KG1 (cell line): Measurements from ENCODE around the gene LRP1.
A peak's percentile ranks its signal among the peaks of the same experiment; 100 is the strongest.

Source experiments
- DNase-seq: peaks from one replicate; lab custom pipeline; 2025; lab: John Stamatoyannopoulos, UW

LRP1 gene

GRCh38 chr12:57175428-57176138 is 47.3 kb downstream of the LRP1 start:
- DNase-seq = no peak

- DNase-seq = no peak
These were observed 47.8 kb downstream of the LRP1 start for GRCh38 chr12:57176139-57176477.

- no peak for DNase-seq
These were observed 48.6 kb downstream of the LRP1 start for GRCh38 chr12:57176846-57177245.

GRCh38 chr12:57177354-57177753 is 49.1 kb downstream of the LRP1 start:
- no peak for DNase-seq

DNA sequence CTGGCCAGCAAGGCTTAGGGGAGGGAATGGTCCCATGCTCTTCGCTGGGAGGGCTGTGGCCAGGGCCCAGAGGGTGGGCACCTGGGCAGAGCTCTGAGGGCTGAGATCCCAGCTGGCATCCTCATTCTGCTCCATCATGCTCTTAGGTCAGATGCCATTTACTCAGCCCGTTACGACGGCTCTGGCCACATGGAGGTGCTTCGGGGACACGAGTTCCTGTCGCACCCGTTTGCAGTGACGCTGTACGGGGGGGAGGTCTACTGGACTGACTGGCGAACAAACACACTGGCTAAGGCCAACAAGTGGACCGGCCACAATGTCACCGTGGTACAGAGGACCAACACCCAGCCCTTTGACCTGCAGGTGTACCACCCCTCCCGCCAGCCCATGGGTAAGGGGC is 49.9 kb downstream of the LRP1 start:
- DNase-seq = no peak

DNA sequence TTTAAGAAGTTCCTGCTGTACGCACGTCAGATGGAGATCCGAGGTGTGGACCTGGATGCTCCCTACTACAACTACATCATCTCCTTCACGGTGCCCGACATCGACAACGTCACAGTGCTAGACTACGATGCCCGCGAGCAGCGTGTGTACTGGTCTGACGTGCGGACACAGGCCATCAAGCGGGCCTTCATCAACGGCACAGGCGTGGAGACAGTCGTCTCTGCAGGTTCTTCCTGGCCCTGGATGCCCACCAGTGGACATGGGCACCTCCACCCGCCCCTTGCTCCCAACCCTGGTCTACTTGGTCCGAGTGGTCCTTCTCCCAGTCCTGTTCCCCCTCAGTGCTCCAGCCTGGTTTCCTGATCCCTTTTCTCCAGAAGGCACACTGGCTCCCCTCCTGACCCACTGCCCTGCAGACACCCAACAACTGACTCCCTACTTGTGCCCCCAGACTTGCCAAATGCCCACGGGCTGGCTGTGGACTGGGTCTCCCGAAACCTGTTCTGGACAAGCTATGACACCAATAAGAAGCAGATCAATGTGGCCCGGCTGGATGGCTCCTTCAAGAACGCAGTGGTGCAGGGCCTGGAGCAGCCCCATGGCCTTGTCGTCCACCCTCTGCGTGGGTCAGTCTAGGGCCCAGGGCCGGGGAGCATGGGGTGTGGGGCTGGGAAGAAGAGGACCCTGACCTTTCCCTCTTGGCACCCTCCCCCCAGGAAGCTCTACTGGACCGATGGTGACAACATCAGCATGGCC is 51.2 kb downstream of the LRP1 start:
- no peak for DNase-seq

GRCh38 chr12:57180321-57180989 is 52.2 kb downstream of the LRP1 start:
- DNase-seq = no peak

GRCh38 chr12:57181072-57181471 is 52.8 kb downstream of the LRP1 start:
- no peak for DNase-seq

DNA sequence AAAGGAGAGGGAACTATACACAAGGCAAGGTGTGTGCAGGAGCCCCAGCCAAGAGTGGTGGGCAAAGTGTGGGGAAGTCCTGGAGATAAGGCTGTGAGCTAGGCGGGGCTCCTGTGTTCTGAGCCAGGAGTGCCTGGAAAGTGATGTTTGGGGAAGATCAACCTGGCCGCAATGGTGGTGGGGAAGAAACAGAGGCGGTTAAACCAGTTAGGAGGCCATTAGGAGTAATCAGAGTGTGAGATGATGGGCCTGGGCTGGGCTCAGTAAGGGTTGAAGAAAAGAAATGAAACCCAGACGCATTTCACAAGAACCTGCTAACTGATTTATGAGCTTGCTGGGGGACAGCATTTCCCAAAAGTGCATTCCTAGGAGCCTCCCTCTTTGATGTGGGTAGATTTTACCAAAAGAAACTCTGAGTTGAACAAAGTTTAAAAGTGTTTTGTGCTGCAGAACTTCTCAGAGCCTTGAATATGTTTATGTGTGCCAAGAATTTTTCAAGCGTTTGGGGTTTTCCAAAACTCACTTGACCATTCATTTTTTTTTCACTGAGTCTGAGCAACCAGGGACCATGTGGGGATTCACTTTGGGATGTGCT is 53.4 kb downstream of the LRP1 start:
- no peak for DNase-seq

DNA sequence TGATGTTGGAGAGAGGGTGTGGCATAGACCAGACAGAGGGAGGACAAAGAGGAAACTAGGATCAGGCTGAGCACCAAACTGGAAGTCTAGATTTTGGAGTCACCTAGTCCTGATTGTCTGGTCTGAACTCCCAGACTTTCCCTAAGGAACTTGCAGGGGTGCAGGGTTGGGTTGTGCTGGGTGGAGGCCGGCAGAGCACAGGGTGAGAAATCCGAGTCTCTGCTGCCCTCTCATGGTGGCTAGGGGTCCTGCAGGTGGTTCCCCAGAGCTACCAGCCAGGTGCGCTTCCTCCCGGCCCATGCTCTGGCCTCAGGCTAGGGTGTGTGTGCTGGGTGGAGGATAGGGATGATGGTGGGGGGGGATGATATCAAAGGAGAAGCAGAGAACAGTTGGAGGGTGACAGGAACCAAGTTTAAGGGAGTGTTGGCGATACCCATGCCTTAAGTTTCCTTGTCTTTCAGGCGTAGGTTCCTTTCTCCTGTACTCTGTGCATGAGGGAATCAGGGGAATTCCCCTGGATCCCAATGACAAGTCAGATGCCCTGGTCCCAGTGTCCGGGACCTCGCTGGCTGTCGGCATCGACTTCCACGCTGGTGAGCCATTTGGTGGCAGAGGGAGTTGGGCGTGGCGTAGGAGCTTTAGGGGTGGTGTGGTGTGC is 54.8 kb downstream of the LRP1 start:
- peak; percentile 48 for DNase-seq

DNA sequence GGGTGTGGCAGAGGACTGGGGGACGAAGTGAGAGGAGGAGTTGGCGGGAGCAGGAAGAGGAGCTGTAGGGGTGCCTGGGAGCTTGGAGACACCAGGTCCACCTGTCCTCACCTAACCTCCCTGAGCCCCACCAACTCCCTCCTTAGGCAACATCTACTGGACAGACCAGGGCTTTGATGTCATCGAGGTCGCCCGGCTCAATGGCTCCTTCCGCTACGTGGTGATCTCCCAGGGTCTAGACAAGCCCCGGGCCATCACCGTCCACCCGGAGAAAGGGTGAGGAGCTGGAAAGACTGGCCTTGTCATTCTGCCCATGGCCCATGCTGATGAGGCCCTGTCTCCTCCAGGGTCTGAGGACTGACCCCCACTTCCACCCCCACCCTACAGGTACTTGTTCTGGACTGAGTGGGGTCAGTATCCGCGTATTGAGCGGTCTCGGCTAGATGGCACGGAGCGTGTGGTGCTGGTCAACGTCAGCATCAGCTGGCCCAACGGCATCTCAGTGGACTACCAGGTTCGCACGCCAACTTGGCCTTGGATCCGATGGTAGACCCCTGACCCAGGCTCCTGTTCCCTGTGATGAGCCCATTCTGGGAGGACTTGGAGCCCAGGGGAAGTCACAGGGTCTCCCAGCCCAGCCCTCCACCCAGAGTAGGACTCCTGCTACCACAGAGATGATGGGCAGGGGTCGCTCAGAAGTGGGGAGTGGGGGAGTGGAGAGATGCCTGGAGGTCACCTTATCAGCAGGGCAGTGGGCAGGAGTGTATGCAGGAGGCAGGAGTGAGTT is 55.8 kb downstream of the LRP1 start:
- no peak for DNase-seq

DNA sequence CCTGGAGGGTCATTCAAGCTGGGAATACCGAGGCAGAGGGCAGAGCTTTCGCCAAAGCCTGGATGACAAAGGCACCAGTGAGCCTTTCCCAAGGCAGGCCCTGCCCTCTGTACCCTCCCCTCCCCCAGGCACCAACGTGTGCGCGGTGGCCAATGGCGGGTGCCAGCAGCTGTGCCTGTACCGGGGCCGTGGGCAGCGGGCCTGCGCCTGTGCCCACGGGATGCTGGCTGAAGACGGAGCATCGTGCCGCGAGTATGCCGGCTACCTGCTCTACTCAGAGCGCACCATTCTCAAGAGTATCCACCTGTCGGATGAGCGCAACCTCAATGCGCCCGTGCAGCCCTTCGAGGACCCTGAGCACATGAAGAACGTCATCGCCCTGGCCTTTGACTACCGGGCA is 57.1 kb downstream of the LRP1 start:
- no peak for DNase-seq

- DNase-seq = no peak
These were observed 57.7 kb downstream of the LRP1 start for GRCh38 chr12:57185906-57186508.

GRCh38 chr12:57187222-57188089 is 59.2 kb downstream of the LRP1 start:
- no peak for DNase-seq

DNA sequence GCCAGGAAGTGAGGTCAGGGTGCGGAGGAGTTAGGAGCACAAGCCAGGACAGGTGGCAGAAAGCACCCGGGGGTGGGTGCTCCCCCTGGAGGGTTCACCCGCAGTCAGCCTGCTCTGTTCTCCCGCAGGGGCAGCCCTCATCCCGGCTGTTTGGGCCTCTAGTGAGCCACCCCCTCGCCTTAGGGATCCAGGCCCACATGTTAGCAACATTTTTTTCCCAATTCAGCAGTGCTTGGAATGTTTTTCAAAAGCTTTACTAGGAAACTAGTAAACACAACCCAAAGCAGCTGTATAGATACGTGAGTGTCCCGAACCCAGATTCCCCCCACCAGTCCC is 59.8 kb downstream of the LRP1 start:
- no peak for DNase-seq

- no peak for DNase-seq
These were observed 61.8 kb downstream of the LRP1 start for GRCh38 chr12:57190037-57190436.

- no peak for DNase-seq
These were observed 62.5 kb downstream of the LRP1 start for GRCh38 chr12:57190821-57191220.

DNA sequence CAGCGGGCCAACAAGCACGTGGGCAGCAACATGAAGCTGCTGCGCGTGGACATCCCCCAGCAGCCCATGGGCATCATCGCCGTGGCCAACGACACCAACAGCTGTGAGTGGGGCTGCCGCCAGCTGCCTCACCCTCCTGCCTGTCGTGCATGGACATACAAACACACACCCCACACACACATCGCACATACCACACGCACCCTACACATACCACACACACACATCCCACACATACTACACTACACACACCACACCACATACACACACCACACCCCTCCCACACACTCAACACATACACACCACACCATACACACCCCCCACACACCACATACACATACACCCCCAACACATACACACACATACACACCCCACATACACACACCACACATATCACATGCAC is 63.1 kb downstream of the LRP1 start:
- no peak for DNase-seq

DNA sequence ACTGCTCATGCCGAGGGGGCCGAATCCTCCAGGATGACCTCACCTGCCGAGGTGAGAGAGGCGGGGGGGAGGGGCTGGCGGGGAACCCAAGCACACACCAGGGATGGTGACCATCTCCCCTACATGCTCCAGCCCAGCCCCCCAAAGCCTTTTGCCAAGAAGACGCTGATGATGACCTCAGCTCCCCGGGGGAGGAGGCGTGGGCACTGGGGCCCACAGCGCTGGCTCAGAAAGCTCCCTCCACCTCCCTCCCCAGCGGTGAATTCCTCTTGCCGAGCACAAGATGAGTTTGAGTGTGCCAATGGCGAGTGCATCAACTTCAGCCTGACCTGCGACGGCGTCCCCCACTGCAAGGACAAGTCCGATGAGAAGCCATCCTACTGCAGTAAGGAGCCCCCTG is 64.6 kb downstream of the LRP1 start:
- no peak for DNase-seq

DNA sequence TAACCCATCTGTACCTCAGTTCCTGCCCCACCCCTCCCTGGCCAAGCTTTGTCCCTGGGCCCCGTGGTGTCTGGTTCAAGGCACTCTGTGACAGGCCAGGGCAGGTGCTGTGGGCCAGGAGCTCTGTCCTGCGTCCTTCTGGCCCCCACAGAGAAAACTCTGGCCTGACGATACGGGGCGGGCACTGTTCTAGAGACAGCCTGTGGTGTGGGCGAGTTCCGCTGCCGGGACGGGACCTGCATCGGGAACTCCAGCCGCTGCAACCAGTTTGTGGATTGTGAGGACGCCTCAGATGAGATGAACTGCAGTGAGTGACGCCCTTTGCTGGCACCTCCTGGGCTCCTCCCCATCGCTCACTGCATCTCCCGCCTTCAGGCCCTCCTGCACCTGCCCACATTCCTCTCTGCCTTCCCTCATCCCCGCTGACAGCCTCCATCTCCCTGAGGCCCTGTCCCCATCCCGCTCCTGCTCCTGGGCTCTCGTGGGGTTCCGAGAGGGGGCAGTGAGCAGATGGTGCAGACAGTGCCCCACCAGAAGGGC is 65.5 kb downstream of the LRP1 start:
- no peak for DNase-seq
